Hypothalamus (tissue), 51 donors: ENCODE data around the gene CHD6.

ENCODE experiments used
- DNase-seq, 51 donors: peaks; one replicate each; lab custom pipeline; 2025; lab: John Stamatoyannopoulos, UW

Gene CHD6

DNA sequence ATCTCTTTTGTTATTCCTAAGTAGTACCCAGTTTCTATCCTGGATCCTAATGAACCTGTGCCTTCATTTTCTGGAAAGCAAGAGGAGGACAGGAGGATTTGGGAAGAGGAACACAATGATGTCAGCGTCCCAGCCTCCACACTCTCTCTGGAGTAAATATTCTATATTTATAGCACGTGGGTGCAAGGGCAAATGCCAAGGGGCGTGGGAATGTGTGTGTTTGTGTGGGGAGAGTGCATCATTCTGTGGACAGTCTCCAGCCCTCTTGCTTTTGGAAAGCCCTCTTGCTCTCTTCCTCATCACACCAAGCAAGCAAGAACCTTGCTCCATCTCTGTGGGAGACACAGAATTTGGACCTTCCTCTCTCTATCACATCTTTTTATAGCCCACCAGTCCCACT lies 148.3 kb downstream of the CHD6 start:
- DNase-seq = no peak

DNA sequence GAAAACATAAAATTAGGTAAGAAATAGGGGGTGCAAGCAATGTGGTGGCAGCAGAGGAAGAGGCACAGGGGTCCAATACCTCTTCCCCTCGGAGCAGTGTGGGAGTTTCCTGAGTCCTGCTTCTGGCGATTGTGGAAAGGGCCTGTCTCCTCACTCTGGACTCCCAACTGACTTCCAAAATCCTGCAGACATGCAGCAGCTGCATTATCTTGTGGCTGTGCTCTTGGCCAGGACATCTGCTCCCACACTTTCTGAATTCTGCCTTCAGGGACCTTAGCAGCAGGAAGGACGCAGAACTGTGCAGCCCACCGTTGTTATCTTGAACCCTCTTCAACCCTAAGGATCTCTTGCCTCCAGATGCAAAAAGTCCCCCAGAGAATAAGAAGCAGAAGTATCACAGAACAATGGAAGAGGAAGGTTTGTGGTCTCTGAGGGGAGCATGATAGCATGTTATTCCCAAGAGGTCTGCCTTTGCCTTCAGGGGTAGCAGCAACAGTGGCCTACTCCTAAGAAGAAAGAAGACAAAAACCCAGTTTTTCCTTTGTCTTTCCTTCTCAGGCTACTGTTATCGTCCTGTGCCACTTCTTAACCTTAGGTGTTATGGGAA lies 149.1 kb downstream of the CHD6 start:
- no peak for DNase-seq

DNA sequence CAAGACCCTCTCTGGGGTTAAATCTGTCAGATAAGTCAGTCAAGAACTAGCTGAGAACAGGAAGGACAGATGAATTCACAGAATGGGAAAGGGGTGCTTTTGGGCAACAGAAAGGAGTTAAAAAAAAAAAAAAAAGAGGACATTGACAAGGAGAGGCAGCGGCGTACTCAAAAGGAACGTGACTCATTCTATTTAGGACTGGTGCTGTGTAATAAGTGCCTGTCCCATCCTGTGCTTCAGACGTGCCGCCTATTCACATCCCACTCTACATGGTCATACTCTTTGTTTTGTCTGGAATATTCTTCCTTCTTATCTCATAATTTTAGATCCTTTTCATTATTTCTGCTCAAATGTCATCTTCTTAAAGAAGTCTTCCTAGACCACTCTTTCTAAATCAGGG lies 150.5 kb downstream of the CHD6 start:
- DNase-seq = no peak

DNA sequence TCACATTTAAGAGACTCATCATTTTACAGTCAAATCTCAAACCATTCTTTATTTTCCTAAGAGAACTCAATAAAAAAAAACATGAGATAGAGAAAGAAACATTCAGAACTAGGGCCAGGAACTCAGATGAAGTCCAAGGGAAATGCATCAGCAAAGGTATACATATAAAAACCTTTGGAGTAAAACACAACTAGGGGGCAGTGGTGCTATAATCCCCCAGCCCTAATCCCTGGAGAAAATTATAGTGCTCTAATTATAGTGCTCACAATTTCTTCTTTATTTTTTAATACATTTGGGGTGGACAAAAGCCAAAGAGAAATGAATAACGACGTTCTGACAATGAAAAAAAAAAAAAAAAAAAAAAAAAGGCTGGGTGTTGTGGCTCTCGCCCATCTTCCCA lies 151.0 kb downstream of the CHD6 start:
- DNase-seq = no peak

DNA sequence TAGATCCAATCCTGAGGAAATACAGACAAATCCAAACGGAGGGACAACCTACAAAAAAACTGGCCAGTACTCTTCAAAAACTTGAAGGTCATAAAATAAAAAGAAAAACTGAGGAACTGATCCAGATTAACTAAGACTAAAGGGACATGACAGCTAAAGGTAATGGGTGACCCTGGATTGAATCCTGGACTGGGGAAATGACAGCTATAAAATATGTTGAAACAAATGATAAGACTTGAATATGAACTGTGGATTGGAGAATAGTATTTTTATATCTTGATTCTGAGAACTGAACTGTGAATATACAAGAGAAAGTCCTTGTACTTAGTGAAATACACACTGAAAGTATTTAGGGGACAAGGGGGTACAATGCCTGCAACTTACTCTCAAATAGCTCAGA lies 154.6 kb downstream of the CHD6 start:
- DNase-seq = no peak

DNA sequence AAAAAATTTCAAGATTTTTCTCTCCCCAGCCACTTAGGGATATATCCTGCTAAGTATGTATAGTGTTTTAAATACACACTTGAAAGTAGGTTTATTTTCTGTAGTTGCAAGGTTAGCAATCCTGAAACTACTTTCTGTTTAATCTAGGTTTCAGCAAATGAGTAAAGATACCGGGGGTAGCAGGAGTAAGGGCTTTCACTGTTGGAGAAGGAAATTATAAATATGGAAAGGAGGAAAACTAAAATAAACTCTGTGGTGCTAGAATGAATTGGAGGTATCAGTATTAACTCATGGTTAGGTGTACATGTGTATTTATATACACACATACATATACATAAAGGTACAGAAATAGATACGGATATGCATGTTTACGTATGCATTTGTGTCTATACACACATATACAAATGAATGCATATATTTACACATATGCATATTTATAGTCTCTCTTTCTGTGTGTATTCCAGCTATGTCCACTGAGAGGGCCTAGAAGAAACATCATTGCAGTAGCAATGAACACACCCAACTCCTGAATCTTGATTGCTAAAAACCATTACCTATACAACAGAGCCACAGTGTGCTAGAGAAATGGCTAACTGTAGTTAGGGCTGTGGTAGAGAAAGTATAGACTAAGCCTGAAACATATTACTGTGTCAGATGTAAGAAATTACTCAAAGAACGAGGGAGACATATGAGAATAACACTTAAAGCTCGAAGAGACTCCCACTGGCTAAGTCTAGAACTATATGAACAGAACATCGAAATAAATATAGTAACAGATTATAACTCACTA lies 155.6 kb downstream of the CHD6 start:
- DNase-seq = no peak

DNA sequence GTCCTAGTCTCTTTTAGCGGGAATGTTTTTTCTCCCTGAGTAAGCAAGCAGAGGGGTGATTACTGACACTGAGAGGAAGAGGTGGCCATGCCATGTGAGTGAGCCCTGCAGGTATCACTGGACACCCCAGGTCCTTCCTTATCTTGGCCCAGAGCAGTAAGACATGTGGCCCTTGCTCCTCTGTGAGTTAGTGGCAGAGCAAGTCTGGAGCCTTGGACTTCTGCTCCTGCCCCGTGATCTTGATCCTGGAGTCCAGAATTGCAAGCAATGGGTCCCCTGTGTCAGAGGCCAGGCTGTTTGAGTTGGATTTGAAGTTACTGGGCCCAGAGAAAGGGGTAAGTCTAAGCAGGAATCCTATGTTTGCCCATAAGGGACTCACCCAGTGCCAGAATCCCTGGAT lies 159.4 kb downstream of the CHD6 start:
- DNase-seq = no peak

DNA sequence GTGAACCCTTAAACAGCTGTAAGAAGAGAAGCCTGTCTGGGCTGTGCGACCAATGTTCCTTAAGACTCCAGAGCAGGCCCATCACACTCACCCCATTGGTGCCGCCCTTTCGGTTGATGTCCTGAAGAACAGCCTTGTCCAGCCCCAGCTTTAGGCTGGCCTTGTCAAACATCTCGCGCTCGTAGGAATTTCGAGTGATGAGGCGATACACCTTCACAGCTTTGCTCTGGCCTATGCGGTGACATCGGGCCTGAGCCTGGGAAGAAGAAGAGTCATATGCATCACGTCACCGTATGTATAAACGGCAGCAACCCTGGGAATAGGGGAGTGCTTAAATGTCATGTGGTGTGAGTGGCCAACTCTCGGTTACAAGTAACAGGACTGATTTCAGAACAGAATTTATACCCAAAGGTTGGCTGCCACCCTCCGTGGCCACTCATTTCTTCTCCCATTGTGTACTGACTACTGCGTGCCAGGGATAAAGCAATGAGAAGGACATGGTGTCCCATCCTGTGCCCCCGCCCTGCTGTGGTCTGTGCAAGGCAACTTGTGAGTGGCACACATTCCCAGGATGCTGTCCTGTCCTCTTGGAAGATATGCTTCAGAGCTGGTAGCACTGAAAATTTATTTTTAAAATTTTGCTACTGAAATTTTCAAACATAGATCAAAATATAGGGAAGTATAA lies 160.9 kb downstream of the CHD6 start:
- no peak for DNase-seq

DNA sequence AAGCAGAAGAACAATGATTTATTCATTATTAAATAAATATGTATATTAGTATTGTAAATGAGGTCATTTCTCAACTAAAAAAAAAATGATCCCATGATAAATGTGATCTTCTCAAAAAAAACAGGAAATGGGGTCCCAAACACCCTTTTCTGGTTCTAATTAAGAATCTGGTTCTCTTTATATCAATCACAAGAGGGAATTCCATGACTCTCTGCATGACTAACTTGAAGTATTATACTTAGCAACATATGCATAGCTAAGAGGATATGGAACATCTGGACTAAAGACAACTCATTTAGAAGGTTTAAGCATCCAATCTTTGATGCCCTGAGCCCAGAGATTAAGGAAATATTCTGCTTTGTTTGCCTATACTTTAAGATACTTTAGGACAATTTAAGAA lies 161.8 kb downstream of the CHD6 start:
- no peak for DNase-seq

DNA sequence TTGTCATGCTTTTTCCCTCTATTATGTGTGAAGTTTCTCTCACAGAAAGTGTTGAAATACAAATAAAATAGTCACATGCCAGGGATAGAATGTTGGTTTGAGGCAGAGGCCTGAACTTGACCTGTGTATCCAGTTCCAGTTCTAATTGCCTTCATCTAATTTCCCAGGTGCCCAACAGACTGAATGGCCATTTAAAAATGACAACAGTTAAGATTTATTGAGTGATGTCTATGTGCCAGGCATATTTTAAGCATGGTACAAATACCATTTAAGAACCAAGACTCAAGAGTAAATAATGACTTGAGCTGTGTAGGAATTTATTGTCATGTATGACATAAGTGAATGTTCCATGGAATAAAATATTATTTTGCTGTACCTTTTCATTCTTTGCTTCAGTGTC lies 163.9 kb downstream of the CHD6 start:
- no peak for DNase-seq

DNA sequence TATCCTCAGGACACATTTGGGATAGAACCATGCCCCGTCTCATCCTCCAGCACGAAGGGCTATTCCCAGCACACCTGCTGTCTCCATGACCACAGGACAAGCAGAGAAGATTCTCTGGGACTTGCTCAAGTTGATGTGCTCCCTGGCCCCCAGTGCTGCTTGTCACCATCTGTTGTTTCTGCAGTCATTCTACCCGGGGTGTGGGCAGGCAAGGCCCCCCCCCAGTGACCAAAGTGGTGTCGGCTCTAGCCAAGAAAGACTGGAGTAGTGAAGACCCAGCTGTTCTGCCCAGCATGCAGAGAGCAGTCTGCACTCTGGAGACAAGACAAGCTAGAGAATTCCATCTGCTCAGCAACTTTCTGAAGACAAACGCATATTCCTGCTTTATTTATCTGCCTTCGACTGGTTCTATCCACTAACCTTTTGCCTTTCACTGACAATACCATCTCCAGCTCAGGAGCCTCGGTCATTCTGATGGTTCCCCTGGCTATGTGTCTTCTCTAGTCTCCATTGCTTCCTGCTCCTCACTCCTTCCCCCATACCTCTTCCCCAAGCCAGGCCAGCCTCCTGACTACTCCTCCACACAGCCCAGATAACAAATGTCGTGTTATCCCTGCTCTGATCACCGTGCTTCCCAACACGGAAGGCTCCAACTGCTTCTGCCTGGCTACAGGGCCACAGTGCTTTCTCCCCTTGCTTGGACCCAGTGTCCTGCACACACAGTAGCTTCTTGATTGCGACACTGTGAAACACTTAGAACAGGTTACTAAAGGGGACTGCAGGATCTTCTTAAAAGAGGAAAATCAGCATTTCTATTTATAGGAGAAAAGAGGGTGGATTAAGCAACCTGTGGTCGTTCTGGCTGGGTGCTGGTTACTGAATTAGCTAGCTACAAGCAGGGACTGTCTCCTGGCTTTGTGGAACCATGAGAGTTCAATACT lies 164.9 kb downstream of the CHD6 start:
- DNase-seq = no peak

DNA sequence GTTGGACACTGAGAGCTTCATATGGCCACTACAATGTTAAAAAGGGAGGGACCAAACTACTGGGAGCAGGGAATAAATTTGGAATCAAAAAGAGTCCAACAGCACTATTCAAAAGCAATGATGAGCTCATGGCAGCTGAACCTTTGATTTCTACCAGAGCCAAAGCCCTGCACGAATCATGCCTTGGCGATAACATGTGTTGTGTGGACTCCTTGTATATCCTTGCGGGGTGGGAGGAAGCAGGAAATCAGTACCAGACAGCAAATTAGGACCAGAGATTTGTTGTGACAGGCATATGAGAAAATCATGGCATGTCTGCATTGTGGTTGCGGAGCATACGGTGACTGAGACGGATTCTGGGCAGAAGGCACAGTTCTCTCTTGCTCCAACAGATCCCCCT lies 166.0 kb downstream of the CHD6 start:
- no peak for DNase-seq

DNA sequence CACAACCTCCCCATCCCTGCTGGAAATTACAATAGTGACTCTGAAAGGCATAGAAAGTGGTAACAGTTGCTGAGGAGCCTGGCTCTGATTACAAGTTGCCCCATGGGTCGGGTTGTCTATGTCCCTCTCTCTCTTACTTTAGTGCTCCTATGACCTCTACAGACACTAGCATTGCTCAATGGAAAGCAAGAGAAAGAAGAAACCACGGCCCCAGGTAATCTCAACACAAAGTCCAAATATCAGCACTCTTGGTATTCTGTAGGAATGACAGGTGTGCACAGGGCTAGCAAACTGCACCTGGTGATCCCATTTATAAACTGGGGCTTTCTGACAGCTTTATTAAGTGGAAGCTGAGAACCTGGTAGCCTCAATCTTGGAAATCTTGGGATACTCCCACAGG lies 171.2 kb downstream of the CHD6 start:
- DNase-seq = no peak

DNA sequence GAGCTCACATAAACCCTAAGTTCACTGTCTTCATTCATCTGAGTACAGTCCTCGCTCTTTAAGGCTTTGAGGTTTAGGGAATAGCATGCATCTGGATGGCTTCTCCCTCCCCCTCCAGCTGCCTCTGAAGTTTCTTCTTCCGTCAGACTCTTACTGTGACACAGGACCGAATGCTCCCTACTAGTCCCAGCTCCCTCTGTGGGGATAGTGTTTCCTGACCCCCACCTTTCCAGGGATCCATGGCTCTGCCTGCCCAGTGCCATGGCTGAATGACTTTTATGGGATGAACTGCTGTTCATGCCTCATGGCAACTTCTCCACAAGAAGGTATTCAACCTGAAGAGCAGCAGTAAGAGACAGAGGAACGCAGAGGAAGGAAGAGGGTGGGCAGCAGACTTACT lies 171.7 kb downstream of the CHD6 start:
- no peak for DNase-seq

DNA sequence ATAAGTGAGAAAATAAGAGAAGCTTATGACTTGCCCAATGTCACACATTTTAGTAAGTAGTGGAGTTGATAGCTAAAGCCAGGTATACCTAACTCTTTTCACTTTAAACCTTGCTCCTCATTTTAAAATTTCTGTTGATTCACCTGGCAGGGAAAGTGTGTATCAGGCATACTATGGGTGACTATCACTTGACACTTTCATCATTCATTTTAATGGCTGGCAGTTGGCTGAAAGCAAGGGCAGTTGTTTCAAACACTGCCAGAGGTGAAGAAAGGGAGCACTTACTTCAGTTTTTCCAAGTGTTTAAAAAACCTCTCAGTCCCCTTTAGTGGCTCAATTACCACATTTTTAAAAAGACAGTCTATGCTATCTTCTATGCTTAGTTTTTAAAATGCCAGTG lies 173.4 kb downstream of the CHD6 start:
- DNase-seq = no peak

DNA sequence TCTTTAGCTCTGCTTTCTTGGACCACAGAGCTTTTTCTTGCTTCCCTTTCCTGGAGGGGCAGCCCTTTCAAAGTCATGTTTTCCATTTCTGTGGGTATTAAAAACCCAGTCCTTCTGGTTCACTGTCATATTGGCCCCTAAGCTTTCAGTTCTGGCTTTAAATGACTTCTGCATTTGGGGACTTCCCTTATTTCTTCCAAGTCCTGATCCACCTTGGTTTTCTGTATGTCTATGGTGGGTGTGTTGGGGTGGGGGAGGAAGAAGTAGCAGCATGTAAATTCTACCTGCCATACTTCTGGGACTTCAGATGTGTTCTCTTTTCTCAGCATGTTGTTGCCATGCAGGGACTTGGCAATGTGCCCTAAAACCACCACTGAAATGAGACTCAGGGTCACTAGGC lies 174.5 kb downstream of the CHD6 start:
- DNase-seq = no peak

DNA sequence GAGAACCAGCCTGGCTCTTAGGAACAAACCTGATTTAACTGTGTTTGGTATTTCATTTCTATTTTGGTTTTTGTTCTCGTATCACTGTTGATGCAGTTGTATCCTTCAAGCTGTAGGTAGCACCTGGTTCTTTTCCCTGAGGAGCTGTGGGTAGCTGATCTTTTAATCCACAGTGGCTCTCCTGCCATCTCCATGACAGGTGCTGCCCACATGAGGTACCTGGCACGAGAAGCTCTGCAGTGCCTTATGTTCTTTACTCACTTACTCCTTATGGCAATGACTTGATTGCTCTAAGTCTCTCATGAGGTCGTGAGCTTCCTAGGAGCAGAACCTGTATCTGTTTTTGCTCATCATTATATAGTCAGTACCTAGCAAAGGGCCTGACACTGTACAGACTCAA lies 177.3 kb downstream of the CHD6 start:
- no peak for DNase-seq

DNA sequence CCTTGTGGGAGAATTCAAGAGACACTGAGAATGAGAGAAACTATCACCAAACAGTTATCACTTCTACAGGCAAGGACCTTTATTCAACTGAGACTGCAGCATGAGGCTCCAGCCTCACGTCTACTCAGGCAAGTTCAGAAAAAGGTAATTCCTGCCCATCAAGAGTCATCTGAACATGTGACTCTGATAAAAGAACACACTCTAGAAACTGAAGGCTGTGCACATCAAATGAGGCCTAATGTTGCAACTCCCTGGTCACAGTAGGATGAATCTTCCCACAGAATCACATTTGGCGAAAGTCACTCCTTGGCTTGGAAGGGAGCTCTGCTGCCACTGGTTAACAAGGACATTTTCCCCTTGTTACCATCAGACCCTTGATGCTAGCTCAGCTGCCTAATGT lies 180.3 kb downstream of the CHD6 start:
- no peak for DNase-seq

DNA sequence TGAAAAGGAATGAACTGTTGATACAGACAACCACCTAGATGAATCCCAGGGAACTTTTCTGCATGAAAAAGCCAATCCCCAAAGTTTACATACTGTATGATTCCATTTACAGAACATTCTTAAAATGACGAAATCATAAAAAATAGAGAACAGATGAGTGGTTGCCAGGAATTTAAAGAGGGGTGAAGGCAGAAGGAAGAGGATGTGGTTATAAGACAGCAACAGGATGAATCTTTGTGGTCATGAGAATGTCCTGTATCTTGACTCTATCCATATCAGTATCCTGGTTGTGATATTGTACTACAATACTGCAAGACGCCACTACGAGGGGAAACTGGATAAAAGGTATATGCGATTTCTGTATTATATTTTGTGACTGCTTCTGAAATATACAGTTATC lies 181.5 kb downstream of the CHD6 start:
- no peak for DNase-seq

DNA sequence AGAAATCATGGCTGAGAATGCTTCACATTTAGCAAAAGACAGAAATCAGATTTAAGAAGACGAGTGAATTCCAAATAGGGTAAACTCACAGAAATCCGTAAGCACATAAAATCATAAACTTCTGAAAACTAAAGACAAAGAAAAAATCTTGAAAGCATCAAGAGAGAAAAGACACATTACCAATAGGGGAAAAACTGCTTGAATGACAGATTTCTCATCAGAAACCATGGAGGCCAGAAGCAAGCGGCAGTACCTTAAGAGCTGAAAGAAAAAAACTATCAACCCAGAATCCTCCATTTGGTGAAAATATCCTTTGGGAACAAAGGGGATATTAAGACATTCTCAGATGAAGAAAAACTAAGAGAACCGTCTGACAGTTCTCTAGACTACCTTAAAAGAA lies 185.0 kb downstream of the CHD6 start:
- DNase-seq = no peak

DNA sequence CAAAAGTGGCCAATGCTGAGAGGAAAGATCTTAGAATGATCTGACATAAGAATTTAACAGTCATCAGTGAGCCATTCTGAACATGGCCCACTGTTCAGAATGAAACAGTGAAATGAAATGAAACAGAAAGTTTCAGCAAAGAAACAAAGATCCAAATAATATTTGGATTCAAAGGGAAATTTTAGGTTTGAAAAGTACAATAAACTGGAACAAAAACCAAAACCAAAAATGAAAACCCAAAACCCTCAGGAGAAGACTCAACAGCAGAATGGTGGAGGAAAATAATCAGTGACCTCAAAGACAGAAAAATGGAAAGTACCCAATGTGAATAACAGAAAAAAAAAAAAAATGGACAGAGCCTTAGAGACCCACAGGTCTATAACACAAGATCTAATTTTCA lies 185.4 kb downstream of the CHD6 start:
- DNase-seq = no peak
